Mucosa of descending colon (tissue), 3 donors: ENCODE data around the gene SYNM. TPM values are rescaled to one million over a fixed set of nuclear protein-coding genes. Genes with fewer than 3 reads are reported as not detected.

ENCODE experiments used
- ATAC-seq: fragments of 200-7000 bp; cut with Tn5 transposase; one replicate; pipeline ENCODE4 v1.9.1; 2020; ENCODE audit warnings: mild to moderate bottlenecking, moderate library complexity
- DNase-seq, 3 donors: peaks; one replicate each; pipeline ENCODE4 v3.0.0-alpha.2; 2020
- H3K36me3 ChIP-seq: fragments of 200-600 bp; one replicate; pipeline ENCODE4 v1.8.0; 2021; ENCODE audit warnings: low read depth, mild to moderate bottlenecking
- H3K4me1 ChIP-seq: fragments of 200-600 bp; one replicate; pipeline ENCODE4 v1.8.0; 2021; ENCODE audit warnings: low read depth, mild to moderate bottlenecking
- H3K4me3 ChIP-seq: fragments of 200-600 bp; one replicate; pipeline ENCODE4 v1.8.0; 2021; ENCODE audit warnings: mild to moderate bottlenecking
- H3K9me3 ChIP-seq: fragments of 200-600 bp; one replicate; pipeline ENCODE4 v1.8.0; 2021; ENCODE audit warnings: mild to moderate bottlenecking
- CTCF ChIP-seq: fragments of 200-600 bp; IDR thresholded peaks from one replicate; pipeline ENCODE4 v1.8.0; 2022; ENCODE audit warnings: antibody characterized with exemption, mild to moderate bottlenecking
- intact Hi-C, 2 donors: fragments of 100-400 bp; cut with DNase I in 1 of 2; cut with micrococcal nuclease in 1 of 2; formaldehyde crosslinking; loops; one replicate each; pipeline versions ENCODE4 v1.11.0 to v1.11.1; 2022; cut with DNase I, micrococcal nuclease
- total RNA-seq, 3 donors: library from RNA; stranded (reverse); fragmentation: NEBNext Ultra II Directional in 2 of 3; extraction: Animal tissue kit (Norgen Biotek cat#: 25700) in 2 of 3; gene quantifications; one replicate each; pipeline versions ENCODE4 v1.2.1 to v1.2.4, GENCODE V29; 2021 to 2023
- donor health status: DM: no; HTN: no; CAD: no; lungs with moderate emphysema.
- donor health status: DM: no; HTN: no; CAD: no.
- donor health status: DM: no; HTN: yes; CAD: no.

SYNM gene
- total RNA-seq, 3 donors from 2014 or later: 10.9 to 777 (median 37.0) TPM

- no peaks in the 10 kb centered on the region for H3K4me1 ChIP-seq
- no peaks in the 10 kb centered on the region for H3K36me3 ChIP-seq
- H3K9me3 ChIP-seq: no peaks in the 10 kb centered on the region
- no peak overlapping the region for H3K4me3 ChIP-seq
- no peak for TF ChIP-seq CTCF
- no peak for ATAC-seq
- intact Hi-C loops: loop anchor here in 1 of 2 donors (10.0 kb wide), 1 partner anchor 66 kb away; the partner anchor contains the start of gene SYNM
- DNase-seq: no peak
Observed at GRCh38 chr15:99170476-99171065, 65.7 kb downstream of the SYNM start.

GRCh38 chr15:99172171-99172570, 67.3 kb downstream of the SYNM start:
- intact Hi-C loops: loop anchor here in 1 of 2 donors (10.0 kb wide), 1 partner anchor 67 kb away; the partner anchor contains the start of gene SYNM
- DNase-seq (no peak), ATAC-seq (no peak)
- Histone ChIP-seq H3K4me3 (no peak overlapping the region), H3K4me1 (no peaks in the 10 kb centered on the region), H3K9me3 (no peaks in the 10 kb centered on the region), H3K36me3 (no peaks in the 10 kb centered on the region)
- TF ChIP-seq CTCF: no peak

DNA sequence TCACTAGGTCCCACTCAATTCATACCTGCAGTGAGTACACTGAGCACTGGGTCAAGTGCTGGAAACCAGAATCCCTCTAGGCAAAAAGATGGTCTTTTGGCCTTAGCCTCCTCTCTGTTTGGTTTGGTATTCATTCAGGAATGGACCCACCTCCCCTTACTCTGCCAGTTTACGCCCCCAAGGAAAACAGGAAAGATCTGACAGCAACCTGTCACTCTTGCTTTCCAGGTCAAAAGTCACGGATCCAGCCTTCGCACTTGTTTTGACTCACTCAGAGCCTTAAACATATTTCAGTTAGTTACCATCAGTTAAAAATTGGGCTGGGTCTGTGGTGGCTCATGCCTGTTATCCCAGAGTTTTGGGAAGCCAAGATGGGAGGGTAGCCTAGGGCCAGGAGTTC, 68.1 kb downstream of the SYNM start:
- no peak for ATAC-seq
- no peaks in the 10 kb centered on the region for H3K36me3 ChIP-seq
- intact Hi-C loops: loop anchor here in 1 of 2 donors (10.0 kb wide), 1 partner anchor 68 kb away; the partner anchor contains the start of gene SYNM

GRCh38 chr15:99174567-99175395, 69.9 kb downstream of the SYNM start:
- ATAC-seq (no peak), DNase-seq (no peak)
- intact Hi-C loops: loop anchor here in 1 of 2 donors (10.0 kb wide), 1 partner anchor 70 kb away; the partner anchor contains the start of gene SYNM
- no peak for TF ChIP-seq CTCF
- Histone ChIP-seq H3K4me3 (no peak overlapping the region), H3K4me1 (no peaks in the 10 kb centered on the region), H3K9me3 (no peaks in the 10 kb centered on the region), H3K36me3 (no peaks in the 10 kb centered on the region)

More for the DNA sequence above, 68.1 kb downstream of the SYNM start:
- TF ChIP-seq CTCF: no peak
- H3K4me3 ChIP-seq: no peak overlapping the region
- DNase-seq: no peak
- no peaks in the 10 kb centered on the region for H3K4me1 ChIP-seq
- no peaks in the 10 kb centered on the region for H3K9me3 ChIP-seq

DNA sequence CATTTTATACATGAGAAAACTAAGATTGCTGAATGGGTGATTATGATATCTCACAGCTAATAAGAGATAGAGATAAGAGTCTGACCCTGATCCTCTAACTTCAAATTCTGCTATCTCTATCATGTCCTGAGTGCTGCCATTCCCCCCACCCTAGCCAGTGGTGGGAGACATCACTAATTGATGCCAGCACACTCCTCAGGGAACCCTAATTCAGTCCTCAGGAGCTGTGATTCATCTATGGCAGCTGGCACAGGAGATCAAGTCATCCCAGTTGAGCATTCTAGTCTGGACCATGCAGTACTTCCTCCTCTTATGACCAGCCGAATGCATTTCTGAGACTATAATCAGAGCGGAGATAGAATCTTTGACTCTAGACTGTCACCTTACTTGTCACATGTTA, 71.9 kb downstream of the SYNM start:
- intact Hi-C loops: loop anchor here in 1 of 2 donors (10.0 kb wide), 1 partner anchor 72 kb away; the partner anchor contains the start of gene SYNM
- H3K4me1 ChIP-seq: no peaks in the 10 kb centered on the region
- no peak for DNase-seq

More for the DNA sequence above, 71.9 kb downstream of the SYNM start:
- no peak for TF ChIP-seq CTCF
- Histone ChIP-seq H3K36me3 (no peaks in the 10 kb centered on the region), H3K4me3 (no peak overlapping the region), H3K9me3 (no peaks in the 10 kb centered on the region)
- no peak for ATAC-seq
